Stimulated activated CD8-positive, alpha-beta memory T cell treated with anti-CD3 and anti-CD28 coated beads, Interleukin-4, amount 100 ng/mL, for 24 hours (primary cell): ENCODE results near the gene MRPL48.
"Not testable (repeated sequence)": the region's sequence is repeated elsewhere in the genome, so short reads cannot be mapped to it uniquely, and the experiment has no call there.

Source experiments
- DNase-seq: peaks from one replicate; pipeline ENCODE4 v3.0.0-alpha.2; 2020; ENCODE audit warnings: low read depth

The MRPL48 gene

DNA sequence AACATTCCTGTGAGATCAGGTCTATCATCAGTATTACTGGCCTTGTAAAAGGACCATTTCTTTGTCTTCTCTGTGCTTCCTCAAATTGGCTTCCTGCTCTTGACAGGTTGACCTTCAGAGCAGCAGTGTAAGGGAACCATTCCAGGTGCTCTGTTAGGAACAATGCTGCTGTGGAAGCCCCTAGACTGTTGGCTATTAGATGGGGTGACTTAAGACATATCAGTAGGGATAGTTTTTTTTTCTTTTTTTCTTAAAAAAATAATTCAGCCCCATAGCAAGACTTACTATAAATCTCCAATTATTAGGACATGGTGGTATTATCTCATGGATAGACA lies 51.4 kb downstream of the MRPL48 start:
- DNase-seq, result no peak

- no peak for DNase-seq
Measured at GRCh38 chr11:73851046-73851764, 63.5 kb downstream of the MRPL48 start.

GRCh38 chr11:73852049-73852448 lies 64.4 kb downstream of the MRPL48 start:
- DNase-seq, result no peak

- DNase-seq, result no peak
Measured at GRCh38 chr11:73854680-73855079, 67.0 kb downstream of the MRPL48 start.

DNA sequence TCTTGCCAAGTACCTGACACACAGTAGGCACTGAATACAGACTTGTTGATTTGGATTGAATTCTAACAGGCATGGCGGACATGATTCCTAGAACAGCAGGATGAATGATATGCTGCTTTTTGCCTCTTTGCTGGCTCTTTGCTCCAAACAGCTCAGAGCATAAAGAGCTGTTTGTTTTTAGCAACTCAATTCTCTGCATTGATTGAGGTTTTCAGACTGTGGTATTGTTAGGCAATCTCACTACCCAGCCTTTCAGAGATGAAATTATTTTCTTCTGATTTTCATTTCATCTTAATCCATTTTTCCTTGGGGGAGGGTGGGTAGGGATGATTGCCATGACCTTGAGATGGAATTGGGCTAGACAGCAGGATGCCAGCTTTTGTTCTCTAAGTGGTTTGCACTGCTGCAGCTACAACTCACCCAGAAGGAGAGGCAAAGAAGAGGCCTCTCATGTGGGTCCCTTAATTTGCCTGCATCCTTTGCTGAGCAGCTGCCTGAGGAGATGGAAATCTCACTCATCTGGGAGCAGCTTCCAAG lies 68.4 kb downstream of the MRPL48 start:
- DNase-seq, result no peak

GRCh38 chr11:73859671-73860070 lies 72.0 kb downstream of the MRPL48 start:
- no peak for DNase-seq

DNA sequence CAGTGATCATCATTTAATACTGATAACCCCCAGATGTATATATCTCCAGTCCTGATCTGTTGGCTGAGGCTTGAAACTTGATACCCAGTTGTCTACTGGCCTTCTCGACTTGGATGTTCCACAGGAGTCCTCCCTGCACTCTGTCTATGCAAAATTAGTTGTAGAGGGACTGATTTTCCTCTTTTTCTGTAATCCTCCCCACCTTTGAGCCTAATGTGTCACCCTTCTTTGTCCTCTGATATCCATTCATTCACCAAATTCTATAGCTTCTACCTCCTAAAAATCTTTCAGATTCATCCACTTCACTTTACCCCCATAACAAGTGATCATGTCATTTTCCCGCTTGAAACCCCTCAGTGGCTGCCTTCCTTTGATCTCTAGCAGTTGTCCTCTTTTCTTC lies 72.5 kb downstream of the MRPL48 start:
- DNase-seq, result no peak

- no peak for DNase-seq
Measured at GRCh38 chr11:73862986-73863385, 75.3 kb downstream of the MRPL48 start.

GRCh38 chr11:73866095-73866579 lies 78.5 kb downstream of the MRPL48 start:
- DNase-seq, result no peak

- DNase-seq, result no peak
Measured at GRCh38 chr11:73866586-73866996, 78.9 kb downstream of the MRPL48 start.

DNA sequence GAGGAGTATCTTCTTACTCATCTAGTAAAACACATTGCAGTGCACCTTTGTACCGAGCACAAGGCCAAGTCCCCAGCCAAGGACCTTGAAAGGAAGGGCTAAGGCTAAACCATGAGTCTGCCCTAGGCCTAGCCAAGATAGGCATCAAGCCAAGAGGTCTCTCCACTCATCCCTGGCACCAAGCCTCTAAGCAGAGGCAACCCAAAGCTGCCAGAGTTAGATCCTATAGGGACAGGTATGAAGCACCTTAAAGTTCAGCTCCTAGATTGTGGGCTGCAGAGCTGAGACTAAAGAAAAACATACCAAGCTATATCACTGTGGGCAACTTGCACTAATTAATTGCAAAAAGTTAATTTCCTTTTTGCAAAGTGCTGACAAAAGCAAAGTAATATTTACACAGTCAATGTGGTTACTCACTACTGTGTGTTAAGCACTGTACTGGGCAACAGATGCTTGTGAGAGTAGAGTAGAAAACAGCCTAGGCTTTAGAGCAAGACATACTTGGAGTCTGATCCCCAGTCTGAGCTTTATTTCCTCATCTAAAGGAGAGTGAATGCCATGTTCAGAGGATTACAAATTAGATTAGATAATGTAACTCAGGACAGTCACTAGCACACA lies 81.8 kb downstream of the MRPL48 start:
- no peak for DNase-seq

DNA sequence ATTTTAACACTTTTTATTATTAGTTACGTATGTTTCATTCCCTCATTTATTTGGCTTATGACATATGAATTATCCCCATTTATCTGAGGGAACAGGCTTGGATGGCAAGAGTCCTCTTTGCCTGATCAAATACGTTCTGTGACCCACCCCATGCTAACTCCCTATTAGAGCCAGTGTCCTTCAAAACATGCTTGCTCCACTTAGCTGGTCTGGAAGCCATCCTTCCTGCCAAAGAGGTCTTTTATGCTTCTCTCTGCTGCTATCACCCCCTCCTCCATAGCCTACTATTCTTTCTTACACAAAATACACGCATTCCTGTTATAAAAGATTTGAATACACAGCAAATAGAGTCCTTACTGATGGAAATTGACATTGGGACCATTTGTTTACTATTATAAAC lies 82.6 kb downstream of the MRPL48 start:
- no peak for DNase-seq

DNA sequence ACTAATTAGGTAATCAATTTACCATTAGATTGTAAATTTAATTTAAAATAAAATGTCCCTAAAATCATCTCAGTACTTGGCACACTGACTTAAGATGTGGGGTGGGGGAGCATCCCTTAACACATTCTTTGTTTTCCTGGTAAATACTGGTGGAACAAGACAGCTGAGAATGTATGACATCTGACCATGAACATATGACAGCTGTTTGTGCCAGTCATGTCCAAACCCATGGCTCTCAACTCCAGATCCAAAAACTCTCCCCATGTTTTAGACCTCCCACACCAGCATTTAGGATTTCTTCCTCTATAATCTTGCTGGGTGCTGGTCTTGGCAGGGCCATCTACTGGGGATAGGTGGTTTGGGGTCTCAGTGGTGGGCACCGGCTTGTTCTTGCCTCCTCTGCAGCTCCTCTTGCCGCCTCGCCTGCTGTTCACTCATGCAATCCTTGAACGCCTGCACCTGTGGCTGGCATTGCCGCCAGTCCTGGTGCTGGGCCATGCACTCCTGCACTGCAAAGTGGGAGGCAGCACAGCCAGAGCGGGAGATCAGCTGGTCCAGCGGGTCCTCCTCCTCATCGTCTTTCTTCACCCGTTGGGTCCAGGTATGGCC lies 85.2 kb downstream of the MRPL48 start:
- no peak for DNase-seq

- DNase-seq, result no peak
Measured at GRCh38 chr11:73875380-73875779, 87.7 kb downstream of the MRPL48 start.

GRCh38 chr11:73875840-73876239 lies 88.2 kb downstream of the MRPL48 start:
- DNase-seq, result no peak

DNA sequence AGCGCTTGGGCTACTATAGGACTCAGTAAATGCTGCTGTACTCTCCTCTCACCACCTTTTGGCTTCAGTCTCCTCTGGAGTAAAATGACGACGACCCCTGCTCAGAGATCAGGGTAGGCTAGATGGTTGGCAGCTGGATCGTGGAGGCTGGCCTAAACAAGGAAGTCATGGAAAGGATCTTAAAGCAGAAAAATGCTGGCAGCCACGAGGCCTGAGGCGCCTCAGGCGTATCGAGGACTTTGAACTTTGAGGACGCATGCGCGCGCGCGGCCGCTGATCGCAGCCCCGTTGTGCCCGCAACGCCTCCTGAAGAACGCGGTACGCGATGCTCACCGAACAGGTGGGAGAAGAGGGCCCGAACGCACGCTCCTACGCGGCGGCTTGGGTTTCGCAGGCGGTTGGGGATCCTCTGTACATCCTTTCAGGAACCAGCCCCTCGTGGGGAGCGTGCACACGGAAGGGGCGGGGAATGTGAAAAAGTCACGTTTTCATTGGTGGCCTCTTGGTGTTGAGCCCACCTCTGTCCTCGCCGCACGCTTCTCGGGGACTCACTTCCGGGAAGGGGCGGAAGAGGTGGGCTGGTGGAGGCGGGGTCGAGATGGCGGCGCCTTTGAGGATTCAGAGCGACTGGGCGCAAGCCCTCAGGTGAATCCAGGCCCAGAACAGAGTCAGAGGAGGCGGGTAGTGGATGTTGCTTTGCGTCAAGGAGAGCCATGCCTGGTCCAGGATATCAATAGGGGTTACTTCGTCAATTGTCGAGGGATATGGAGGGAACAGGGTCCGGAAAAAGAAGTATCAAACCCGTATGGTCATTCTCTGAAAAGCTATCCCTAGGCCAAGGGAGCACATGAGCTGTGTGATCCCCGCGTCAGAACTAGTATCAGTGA lies 89.0 kb downstream of the MRPL48 start, which contains the start of the genes COA4 and PAAF1:
Gene COA4 (minus strand): TSS at position 423 of the 887 bp plus-strand sequence. CDS start 3,468 bp downstream, outside the sequence.
Gene PAAF1 (plus strand): TSS at position 576 of the 887 bp plus-strand sequence. CDS start 23 bp downstream, at position 599.
- peak; percentile 86 for DNase-seq

DNA sequence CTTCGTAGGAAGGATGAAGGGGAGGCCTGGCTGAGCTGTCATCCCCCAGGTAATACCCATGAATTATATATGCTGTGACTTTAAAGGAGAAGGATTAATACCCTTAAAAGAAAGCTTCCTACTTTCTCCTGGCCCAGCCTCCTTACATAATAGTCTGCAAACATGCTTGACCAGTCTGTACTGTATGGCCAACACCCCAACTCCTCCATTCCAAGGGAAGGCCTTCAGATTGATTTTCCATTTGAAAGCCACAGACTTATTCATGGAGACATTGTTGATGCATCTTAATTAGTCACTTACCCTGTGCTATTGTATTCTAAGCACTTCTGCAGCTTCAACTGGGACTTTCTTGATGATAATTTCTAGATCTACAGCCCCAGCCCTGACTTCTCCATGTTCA lies 91.1 kb downstream of the MRPL48 start:
- no peak for DNase-seq

DNA sequence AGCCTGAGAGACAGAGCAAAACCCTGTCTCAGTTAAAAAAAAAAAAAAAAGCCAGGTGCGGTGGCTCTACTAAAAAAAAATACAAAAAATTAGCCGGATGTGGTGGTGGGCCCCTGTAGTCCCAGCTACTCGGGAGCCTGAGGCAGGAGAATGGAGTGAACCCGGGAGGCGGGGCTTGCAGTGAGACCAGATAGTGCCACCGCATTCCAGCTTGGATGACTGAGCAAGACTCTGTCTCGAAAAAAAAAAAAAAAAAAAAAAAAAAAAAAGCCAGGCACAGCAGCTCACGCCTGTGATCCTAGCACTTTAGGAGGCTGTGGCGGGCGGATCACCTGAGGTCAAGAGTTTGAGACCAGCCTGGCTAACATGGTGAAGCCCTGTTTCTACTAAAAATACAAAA lies 92.8 kb downstream of the MRPL48 start:
- not testable (repeated sequence) for DNase-seq

DNA sequence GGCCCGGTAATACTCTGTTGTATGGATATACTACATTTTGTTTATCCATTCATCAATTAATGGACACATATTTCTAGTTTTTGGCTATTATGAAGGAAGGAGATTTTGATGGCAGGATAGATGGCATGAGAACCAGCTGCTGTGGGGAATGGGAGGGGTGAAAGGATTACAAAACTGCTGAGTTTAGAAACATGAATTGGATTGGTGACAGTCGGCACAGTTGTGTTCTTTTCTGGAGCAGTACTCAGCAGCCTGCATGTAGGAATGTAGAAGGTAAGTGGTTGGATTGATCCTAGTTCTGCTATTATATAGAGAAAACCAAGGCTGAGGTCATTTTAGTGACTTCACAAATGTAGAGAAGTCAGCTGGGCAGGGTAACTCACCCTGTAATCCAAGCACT lies 96.2 kb downstream of the MRPL48 start:
- DNase-seq, result no peak

GRCh38 chr11:73888244-73888643 lies 100.6 kb downstream of the MRPL48 start:
- DNase-seq, result no peak

DNA sequence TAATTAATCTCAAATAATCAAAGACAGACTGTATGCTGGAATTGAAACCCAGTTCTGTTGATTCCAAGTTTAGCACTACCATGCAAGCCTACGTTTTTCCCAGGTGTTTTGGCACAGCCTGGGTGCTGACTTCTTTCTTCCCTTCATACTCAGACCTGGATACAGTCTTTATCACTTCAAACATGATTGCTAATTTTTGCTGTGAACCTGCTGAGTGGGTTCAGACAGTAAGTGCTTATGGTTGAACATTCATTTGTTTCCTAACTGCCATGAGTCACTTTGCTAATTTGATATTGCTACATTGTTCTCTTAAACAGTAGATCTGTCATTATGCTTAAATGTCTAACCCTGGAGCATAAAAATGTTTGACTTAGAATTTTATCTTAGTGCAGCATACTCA lies 101.3 kb downstream of the MRPL48 start:
- no peak for DNase-seq

- DNase-seq, result no peak
Measured at GRCh38 chr11:73889536-73889935, 101.9 kb downstream of the MRPL48 start.
